Measurements from ENCODE around the gene TNFAIP2.

TNFAIP2 gene

GRCh38 chr14:103094406-103095209 is 28.7 kb upstream of the TNFAIP2 start, which contains the start of gene EXOC3L4:
EXOC3L4 (plus strand) TSS chr14:103094725; CDS start chr14:103100220, 5,495 bp downstream.
- no peak for FAIRE-seq

- FAIRE-seq: no peak
These were observed 28.0 kb upstream of the TNFAIP2 start for GRCh38 chr14:103095210-103095778.

- no peak for FAIRE-seq
These were observed 26.9 kb upstream of the TNFAIP2 start for GRCh38 chr14:103096387-103096786.

GRCh38 chr14:103097244-103097993 is 25.8 kb upstream of the TNFAIP2 start:
- no peak for FAIRE-seq

- FAIRE-seq: no peak
These were observed 25.0 kb upstream of the TNFAIP2 start for GRCh38 chr14:103097994-103098957.

- FAIRE-seq: no peak
These were observed 24.1 kb upstream of the TNFAIP2 start for GRCh38 chr14:103099081-103099732.

GRCh38 chr14:103099733-103100280 is 23.5 kb upstream of the TNFAIP2 start:
- FAIRE-seq: no peak

GRCh38 chr14:103100281-103101121 is 22.8 kb upstream of the TNFAIP2 start:
- FAIRE-seq: no peak

GRCh38 chr14:103101257-103101962 is 21.9 kb upstream of the TNFAIP2 start:
- no peak for FAIRE-seq

- FAIRE-seq: no peak
These were observed 21.1 kb upstream of the TNFAIP2 start for GRCh38 chr14:103101963-103102688.

- FAIRE-seq: no peak
These were observed 20.5 kb upstream of the TNFAIP2 start for GRCh38 chr14:103102689-103103260.

GRCh38 chr14:103103461-103104388 is 19.5 kb upstream of the TNFAIP2 start:
- no peak for FAIRE-seq

- no peak for FAIRE-seq
These were observed 18.9 kb upstream of the TNFAIP2 start for GRCh38 chr14:103104389-103104653.

- no peak for FAIRE-seq
These were observed 18.4 kb upstream of the TNFAIP2 start for GRCh38 chr14:103104654-103105452.

GRCh38 chr14:103105580-103106150 is 17.6 kb upstream of the TNFAIP2 start:
- no peak for FAIRE-seq

- FAIRE-seq: no peak
These were observed 15.8 kb upstream of the TNFAIP2 start for GRCh38 chr14:103107455-103107854.
